Measurements from ENCODE around the gene FRY.

Gene FRY

DNA sequence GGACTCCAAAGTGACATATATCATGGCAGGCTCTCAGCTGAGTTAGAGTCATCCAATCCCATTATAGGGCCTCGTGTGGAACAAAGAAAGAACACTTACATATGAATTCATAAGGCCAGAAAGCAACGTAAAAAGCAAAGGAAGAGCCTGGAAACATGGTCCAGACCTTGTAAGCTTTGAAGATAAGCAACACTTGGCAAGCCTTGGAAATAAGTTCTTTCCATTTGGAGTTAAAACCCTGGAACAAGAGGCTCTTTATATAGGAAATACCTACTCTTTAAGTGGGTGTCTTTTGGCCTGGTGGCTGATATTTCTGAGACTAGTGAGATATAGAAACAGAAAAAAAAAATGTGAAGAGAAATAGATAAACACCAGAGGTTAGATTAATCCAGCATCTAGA, 234.2 kb downstream of the FRY start:
- TF ChIP-seq, protein P1, sequence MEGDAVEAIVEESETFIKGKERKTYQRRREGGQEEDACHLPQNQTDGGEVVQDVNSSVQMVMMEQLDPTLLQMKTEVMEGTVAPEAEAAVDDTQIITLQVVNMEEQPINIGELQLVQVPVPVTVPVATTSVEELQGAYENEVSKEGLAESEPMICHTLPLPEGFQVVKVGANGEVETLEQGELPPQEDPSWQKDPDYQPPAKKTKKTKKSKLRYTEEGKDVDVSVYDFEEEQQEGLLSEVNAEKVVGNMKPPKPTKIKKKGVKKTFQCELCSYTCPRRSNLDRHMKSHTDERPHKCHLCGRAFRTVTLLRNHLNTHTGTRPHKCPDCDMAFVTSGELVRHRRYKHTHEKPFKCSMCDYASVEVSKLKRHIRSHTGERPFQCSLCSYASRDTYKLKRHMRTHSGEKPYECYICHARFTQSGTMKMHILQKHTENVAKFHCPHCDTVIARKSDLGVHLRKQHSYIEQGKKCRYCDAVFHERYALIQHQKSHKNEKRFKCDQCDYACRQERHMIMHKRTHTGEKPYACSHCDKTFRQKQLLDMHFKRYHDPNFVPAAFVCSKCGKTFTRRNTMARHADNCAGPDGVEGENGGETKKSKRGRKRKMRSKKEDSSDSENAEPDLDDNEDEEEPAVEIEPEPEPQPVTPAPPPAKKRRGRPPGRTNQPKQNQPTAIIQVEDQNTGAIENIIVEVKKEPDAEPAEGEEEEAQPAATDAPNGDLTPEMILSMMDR (IDR thresholded peaks at IDR 0.05): no peak

DNA sequence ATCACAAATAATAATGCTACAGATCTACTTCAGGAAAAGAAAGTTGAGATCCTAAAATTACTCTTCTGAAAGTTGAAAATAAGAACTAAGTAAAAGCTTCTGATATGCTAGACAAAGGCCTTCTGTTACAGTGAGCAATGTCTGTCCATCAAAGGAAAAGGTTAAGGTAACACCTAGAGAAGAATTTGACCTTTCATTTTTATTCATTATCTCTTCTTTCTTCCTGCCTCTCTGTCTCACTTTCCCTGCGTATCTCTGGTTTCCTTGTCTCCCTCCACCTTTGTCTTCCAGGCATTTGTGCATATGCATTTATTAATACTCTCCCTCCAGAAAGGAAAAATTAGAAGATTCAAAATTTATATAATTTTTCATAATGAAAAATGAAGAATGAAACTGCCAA, 234.6 kb downstream of the FRY start:
- TF ChIP-seq, protein P1 (IDR thresholded peaks at IDR 0.05): no peak

DNA sequence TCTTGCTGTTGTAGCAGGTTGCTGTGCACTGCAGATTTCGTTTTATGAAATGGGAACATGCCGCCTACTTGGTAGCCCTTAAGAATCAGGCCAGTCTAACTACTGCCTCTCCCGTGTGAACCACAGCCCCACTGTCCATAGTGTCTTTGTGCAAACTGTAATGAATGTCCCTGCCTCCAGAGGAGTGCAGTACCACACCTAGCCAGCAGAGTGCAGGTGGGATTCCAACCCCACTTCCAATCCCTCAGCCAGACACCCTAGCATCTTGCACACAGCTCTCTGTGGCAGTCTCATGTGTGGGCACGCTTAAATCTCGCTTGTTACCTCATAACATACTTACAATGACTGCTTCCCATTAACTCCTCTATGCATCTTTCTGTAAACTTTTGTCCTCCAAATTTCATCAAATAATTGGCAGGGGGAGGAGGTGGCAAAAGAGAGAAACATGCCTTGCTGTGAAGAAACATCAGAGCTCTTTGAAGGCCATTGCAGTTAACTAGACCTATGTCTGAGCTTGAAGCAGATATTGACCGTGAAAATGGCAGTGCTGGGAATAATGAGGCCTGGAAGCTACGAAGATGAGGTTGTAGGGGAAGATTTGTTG, 236.4 kb downstream of the FRY start:
- TF ChIP-seq, protein P1 (IDR thresholded peaks at IDR 0.05): peak; percentile 74

DNA sequence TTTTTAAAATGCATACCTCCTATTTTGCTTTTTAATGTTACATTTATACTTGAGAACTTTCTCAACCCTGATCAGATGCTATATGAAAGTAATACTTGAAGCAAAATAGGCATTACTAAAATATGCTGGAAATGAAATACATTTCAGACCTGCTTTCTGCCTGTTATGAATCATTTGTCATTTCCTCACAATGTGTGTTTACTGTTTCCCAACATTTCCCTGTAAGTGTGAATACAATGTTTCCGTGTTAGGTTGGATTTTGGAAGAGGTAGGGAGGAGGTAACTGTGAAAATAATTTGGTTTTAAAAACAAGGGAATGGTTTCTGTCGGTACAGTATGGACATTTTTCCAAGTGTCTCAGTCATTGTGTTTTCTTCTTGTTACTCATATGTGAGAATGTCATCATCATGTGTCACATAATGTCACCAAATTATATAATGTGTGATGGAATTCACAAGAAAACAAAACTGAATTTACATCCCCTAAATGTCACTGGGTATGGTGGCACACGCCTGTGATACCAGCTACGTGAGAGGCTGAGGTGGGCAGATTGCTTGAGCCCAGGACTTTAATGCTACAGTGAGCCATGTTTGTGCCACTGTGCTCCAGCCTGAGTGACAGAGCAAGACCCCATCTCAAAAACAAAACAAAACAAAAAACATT, 240.6 kb downstream of the FRY start:
- TF ChIP-seq, protein P1 (IDR thresholded peaks at IDR 0.05): no peak

DNA sequence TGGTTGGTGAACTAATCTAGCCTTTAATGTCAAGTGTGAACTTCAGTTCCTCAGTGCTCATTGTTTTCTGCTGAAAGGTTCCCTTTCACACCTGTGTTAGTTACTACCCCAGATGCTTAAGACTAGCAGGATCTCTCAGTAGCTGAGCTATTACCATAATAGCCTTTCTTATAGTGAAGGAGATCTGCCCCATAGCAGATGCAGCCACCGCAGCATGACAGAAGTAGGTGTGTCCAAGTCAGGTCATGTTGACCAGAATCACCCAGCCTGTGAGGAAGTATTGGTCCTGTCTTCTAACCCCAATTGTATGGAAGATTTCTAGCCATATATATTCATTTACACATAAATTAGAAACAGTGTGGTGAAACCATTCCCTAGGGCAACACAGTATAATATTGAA, 246.3 kb downstream of the FRY start:
- TF ChIP-seq, protein P1 (IDR thresholded peaks at IDR 0.05): no peak

DNA sequence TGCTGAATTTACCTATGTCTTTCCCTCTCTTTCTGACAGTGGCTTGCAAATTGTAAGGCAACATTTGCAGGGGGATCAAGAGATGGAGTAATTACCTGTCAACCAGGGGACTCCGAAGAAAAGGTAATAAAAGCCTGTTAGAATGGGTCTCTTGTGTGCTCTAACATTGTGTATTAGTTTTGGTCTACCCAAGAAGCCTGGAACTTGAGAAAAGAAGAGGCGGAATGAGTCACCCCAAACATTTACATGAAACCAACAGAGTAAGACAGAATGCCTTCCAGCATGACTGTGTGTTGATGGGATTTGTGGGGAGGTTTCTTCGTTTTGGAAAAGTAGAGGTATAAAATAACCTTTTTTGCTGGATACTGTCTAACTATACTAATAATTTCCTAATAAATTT, 246.9 kb downstream of the FRY start:
- TF ChIP-seq, protein P1 (IDR thresholded peaks at IDR 0.05): no peak

DNA sequence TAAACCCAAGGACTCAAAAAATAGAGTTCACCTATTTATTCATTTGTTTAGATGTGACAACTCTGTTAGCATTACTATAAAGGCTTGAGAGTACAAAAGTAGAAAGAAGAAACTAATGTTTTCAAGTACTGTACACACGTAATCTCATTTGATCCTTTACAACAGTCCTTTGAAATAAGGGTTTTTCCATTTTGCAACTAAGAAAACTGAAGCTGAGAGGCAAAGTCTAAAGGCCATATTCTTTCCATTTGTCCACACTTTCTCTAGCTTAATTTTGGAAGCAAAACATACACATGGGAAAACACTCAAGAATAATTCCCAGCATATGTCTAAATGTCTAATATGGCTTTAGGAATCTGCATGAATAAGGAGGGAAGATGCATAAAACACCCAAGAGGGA, 249.5 kb downstream of the FRY start:
- TF ChIP-seq, protein P1 (IDR thresholded peaks at IDR 0.05): no peak

Measured in LNCAP (cell line).